ENCODE measurements around the gene ABCC4.

Gene ABCC4

DNA sequence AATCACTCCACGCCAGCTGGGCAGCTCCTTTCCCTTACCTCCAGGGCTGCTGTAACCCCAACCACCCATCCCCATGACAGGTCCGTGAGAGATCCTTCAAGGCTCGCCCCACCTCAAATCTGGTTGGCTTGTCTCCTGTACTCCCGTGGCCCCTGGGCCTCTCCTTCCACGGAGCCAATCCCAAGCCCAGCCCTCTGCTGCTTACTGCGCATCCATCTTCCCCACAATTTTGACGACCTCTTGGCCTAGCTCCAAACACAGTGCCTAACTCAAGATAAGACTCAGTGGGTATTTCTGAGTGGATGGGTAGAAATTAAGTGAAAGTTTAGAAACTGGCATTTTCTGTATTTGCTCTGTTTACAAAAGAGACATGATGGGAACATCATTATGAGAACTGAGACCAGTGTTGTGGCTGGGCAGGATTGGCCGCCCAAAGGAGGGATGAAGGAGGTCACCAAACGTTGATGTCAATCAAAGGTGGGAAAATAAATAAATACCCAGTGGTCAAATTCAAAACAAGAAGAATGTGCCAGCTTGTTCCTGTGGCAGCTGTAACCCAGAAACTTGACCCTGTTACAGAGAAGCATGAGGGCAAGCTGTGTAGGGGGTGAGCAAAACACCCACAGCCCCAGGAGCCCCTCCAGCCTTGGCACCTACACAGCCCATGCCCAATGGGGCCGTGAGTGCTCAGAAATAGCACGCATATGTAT is 162.2 kb downstream of the ABCC4 start:
- Histone ChIP-seq H3K4me3 (ENCODE audit: extremely low read depth, insufficient read depth, low read length, poor library complexity, severe bottlenecking) (no peak overlapping the region), H3K27ac (ENCODE audit: low read depth, low read length, severe bottlenecking) (no peak overlapping the region), H3K36me3 (ENCODE audit: control insufficient read depth, insufficient read depth, low read length) (peaks cover 6% of the 10 kb centered on the region), H3K4me1 (ENCODE audit: control insufficient read depth, insufficient read depth, low read length, poor library complexity, severe bottlenecking) (no peaks in the 10 kb centered on the region), H3K9me3 (ENCODE audit: control insufficient read depth, low read length) (no peaks in the 10 kb centered on the region)
- WGBS, 2 experiments (ENCODE audit: insufficient coverage in 2 of 2), result 96 to 100% methylated on average over 5 to 7 of the region's 11 CpGs

DNA sequence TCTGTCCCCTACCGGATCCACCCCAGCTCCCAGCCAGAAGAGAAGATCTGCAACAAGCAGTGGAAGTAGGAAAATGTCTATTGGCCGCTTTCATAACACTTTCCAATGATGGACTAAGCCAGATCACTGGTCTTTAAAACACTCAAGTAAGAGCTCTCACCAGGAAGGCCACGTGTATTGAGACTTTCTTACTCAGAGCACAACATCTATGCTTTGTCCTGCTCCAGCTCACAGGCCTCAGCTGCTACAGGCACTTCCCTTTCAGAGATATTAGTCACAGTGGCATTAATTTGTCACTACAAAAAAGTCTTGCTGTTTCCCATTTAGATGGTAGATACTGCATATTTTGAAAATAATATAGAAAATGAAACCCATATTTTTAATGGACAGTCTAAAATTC is 164.2 kb downstream of the ABCC4 start:
- peak overlapping the region; percentile 23 for H3K27ac ChIP-seq (ENCODE audit: low read depth, low read length, severe bottlenecking)
- H3K4me1 ChIP-seq (ENCODE audit: control insufficient read depth, insufficient read depth, low read length, poor library complexity, severe bottlenecking), result no peaks in the 10 kb centered on the region
- WGBS, 2 experiments (ENCODE audit: insufficient coverage in 2 of 2), result 75 to 81% methylated on average over 2 to 3 of the region's 3 CpGs
- no peaks in the 10 kb centered on the region for H3K9me3 ChIP-seq (ENCODE audit: control insufficient read depth, low read length)
- H3K36me3 ChIP-seq (ENCODE audit: control insufficient read depth, insufficient read depth, low read length), result peaks cover 6% of the 10 kb centered on the region
- H3K4me3 ChIP-seq (ENCODE audit: extremely low read depth, insufficient read depth, low read length, poor library complexity, severe bottlenecking), result no peak overlapping the region

DNA sequence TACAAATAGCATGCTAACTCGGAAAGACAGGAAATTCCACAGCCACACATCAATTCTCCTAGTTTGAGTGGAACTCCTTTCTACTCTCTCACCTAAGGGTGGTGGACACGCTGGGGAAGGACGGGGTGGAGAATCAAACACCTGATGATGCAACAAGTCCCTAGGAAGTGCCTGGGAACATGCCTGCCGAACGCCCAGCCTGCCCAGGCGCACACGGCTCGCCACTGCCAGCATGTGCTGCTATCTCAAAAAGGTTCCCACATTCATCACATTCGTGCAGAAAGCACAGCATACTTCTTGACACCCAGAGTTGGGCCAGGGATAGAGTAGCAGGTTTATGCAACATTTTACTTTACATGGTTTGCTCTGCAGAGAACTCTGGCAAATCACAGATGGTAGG is 164.6 kb downstream of the ABCC4 start:
- WGBS, 2 experiments (ENCODE audit: insufficient coverage in 2 of 2), result 93 to 94% methylated on average over 7 to 8 of the region's 9 CpGs
- H3K27ac ChIP-seq (ENCODE audit: low read depth, low read length, severe bottlenecking), result peak overlapping the region; percentile 23
- peaks cover 6% of the 10 kb centered on the region for H3K36me3 ChIP-seq (ENCODE audit: control insufficient read depth, insufficient read depth, low read length)
- H3K4me1 ChIP-seq (ENCODE audit: control insufficient read depth, insufficient read depth, low read length, poor library complexity, severe bottlenecking), result no peaks in the 10 kb centered on the region
- H3K4me3 ChIP-seq (ENCODE audit: extremely low read depth, insufficient read depth, low read length, poor library complexity, severe bottlenecking), result no peak overlapping the region
- no peaks in the 10 kb centered on the region for H3K9me3 ChIP-seq (ENCODE audit: control insufficient read depth, low read length)

DNA sequence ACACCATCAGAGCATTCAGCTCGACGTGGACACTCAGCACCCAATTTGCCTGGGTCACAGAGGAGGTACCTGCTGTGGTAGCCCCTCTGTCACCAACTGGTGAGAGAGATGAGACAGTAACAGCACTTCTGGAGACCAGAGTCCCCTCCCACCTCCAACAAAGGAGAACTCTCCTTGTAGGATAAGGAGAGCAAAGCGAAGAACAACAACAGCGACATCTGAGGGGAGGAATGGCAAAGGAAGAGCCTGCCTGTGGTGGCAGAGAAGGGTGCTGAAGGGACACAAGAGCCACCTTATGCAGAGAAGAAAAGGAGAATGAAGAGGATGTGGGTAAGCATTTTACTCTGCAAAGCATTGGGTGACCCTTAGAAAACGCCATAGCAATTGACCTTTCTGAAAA is 167.8 kb downstream of the ABCC4 start:
- Histone ChIP-seq H3K9me3 (ENCODE audit: control insufficient read depth, low read length) (no peaks in the 10 kb centered on the region), H3K4me3 (ENCODE audit: extremely low read depth, insufficient read depth, low read length, poor library complexity, severe bottlenecking) (no peak overlapping the region), H3K27ac (ENCODE audit: low read depth, low read length, severe bottlenecking) (no peak overlapping the region), H3K4me1 (ENCODE audit: control insufficient read depth, insufficient read depth, low read length, poor library complexity, severe bottlenecking) (no peaks in the 10 kb centered on the region), H3K36me3 (ENCODE audit: control insufficient read depth, insufficient read depth, low read length) (peaks cover under 1% of the 10 kb centered on the region)
- WGBS, 2 experiments (ENCODE audit: insufficient coverage in 2 of 2), result 80 to 94% methylated on average over 3 of the region's 5 CpGs

GRCh38 chr13:95129004-95129403 is 172.2 kb downstream of the ABCC4 start:
- H3K27ac ChIP-seq (ENCODE audit: low read depth, low read length, severe bottlenecking), result no peak overlapping the region
- no peaks in the 10 kb centered on the region for H3K36me3 ChIP-seq (ENCODE audit: control insufficient read depth, insufficient read depth, low read length)
- H3K4me3 ChIP-seq (ENCODE audit: extremely low read depth, insufficient read depth, low read length, poor library complexity, severe bottlenecking), result no peak overlapping the region
- no peaks in the 10 kb centered on the region for H3K9me3 ChIP-seq (ENCODE audit: control insufficient read depth, low read length)
- WGBS, 2 experiments (ENCODE audit: insufficient coverage in 2 of 2), result 100% methylated on average over 1 of the region's 3 CpGs
- no peaks in the 10 kb centered on the region for H3K4me1 ChIP-seq (ENCODE audit: control insufficient read depth, insufficient read depth, low read length, poor library complexity, severe bottlenecking)

GRCh38 chr13:95128045-95128643 is 173.1 kb downstream of the ABCC4 start:
- H3K27ac ChIP-seq (ENCODE audit: low read depth, low read length, severe bottlenecking), result no peak overlapping the region
- no peaks in the 10 kb centered on the region for H3K4me1 ChIP-seq (ENCODE audit: control insufficient read depth, insufficient read depth, low read length, poor library complexity, severe bottlenecking)
- no peaks in the 10 kb centered on the region for H3K36me3 ChIP-seq (ENCODE audit: control insufficient read depth, insufficient read depth, low read length)
- no peak overlapping the region for H3K4me3 ChIP-seq (ENCODE audit: extremely low read depth, insufficient read depth, low read length, poor library complexity, severe bottlenecking)
- no peaks in the 10 kb centered on the region for H3K9me3 ChIP-seq (ENCODE audit: control insufficient read depth, low read length)
- 89 to 90% methylated on average over 2 of the region's 3 CpGs for WGBS, 2 experiments (ENCODE audit: insufficient coverage in 2 of 2)

DNA sequence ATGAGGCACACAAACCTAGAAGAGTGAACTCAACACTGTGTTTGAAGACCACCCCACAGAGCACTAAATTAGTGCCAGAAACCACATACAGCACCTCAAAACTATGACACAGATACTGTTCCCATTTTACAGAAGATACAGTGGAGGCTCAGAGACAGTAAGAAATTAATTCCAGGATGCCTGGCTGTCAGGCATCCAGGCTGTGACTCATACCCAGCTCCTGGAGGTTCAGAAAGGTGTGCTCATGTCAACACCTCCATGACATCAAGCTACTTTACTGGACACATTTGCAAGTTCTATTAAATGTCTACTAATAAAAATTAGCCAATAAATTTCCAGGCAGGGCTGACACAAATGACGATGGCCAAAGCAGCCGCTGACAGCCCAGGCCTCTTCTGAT is 176.3 kb downstream of the ABCC4 start:
- H3K27ac ChIP-seq (ENCODE audit: low read depth, low read length, severe bottlenecking), result no peak overlapping the region
- H3K4me3 ChIP-seq (ENCODE audit: extremely low read depth, insufficient read depth, low read length, poor library complexity, severe bottlenecking), result no peak overlapping the region
- H3K36me3 ChIP-seq (ENCODE audit: control insufficient read depth, insufficient read depth, low read length), result no peaks in the 10 kb centered on the region
- H3K4me1 ChIP-seq (ENCODE audit: control insufficient read depth, insufficient read depth, low read length, poor library complexity, severe bottlenecking), result no peaks in the 10 kb centered on the region
- H3K9me3 ChIP-seq (ENCODE audit: control insufficient read depth, low read length), result no peaks in the 10 kb centered on the region
- WGBS, 2 experiments (ENCODE audit: insufficient coverage in 2 of 2), result 95% methylated on average over 2 of the region's 2 CpGs; no CpG with 5 or more reads in 1 of the 2 experiments

GRCh38 chr13:95123726-95124125 is 177.5 kb downstream of the ABCC4 start:
- Histone ChIP-seq H3K9me3 (ENCODE audit: control insufficient read depth, low read length) (no peaks in the 10 kb centered on the region), H3K4me1 (ENCODE audit: control insufficient read depth, insufficient read depth, low read length, poor library complexity, severe bottlenecking) (no peaks in the 10 kb centered on the region), H3K36me3 (ENCODE audit: control insufficient read depth, insufficient read depth, low read length) (no peaks in the 10 kb centered on the region), H3K4me3 (ENCODE audit: extremely low read depth, insufficient read depth, low read length, poor library complexity, severe bottlenecking) (no peak overlapping the region), H3K27ac (ENCODE audit: low read depth, low read length, severe bottlenecking) (no peak overlapping the region)
- WGBS, 2 experiments (ENCODE audit: insufficient coverage in 2 of 2), result 80 to 91% methylated on average over 7 of the region's 7 CpGs

- Histone ChIP-seq H3K27ac (ENCODE audit: low read depth, low read length, severe bottlenecking) (no peak overlapping the region), H3K36me3 (ENCODE audit: control insufficient read depth, insufficient read depth, low read length) (no peaks in the 10 kb centered on the region), H3K9me3 (ENCODE audit: control insufficient read depth, low read length) (no peaks in the 10 kb centered on the region), H3K4me1 (ENCODE audit: control insufficient read depth, insufficient read depth, low read length, poor library complexity, severe bottlenecking) (no peaks in the 10 kb centered on the region), H3K4me3 (ENCODE audit: extremely low read depth, insufficient read depth, low read length, poor library complexity, severe bottlenecking) (no peak overlapping the region)
- 96 to 98% methylated on average over 3 to 4 of the region's 4 CpGs for WGBS, 2 experiments (ENCODE audit: insufficient coverage in 2 of 2)
Observed at GRCh38 chr13:95122063-95122462, 179.2 kb downstream of the ABCC4 start.

DNA sequence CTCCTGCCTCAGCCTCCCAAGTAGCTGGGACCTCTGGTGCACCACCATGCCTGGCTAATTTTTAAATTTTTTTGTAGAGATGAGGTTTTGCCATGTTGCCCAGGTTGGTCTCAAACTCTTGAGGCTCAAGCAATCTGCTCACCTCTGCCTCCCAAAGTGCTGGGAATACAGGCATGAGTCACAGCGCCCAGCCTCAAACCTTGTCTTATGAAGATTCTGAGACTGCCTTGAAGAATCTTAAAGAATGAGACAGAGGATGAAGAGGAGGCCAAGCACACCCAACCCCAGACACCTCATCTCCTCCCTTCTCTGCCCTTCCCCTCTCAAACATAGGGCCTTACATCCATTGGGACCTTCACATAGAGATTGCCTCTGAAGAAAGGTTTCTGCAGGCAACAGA is 179.7 kb downstream of the ABCC4 start:
- Histone ChIP-seq H3K9me3 (ENCODE audit: control insufficient read depth, low read length) (no peaks in the 10 kb centered on the region), H3K27ac (ENCODE audit: low read depth, low read length, severe bottlenecking) (no peak overlapping the region), H3K36me3 (ENCODE audit: control insufficient read depth, insufficient read depth, low read length) (no peaks in the 10 kb centered on the region), H3K4me3 (ENCODE audit: extremely low read depth, insufficient read depth, low read length, poor library complexity, severe bottlenecking) (no peak overlapping the region), H3K4me1 (ENCODE audit: control insufficient read depth, insufficient read depth, low read length, poor library complexity, severe bottlenecking) (no peaks in the 10 kb centered on the region)
- no CpG with 5 or more reads among the region's 1 CpG for WGBS, 2 experiments (ENCODE audit: insufficient coverage in 2 of 2)

DNA sequence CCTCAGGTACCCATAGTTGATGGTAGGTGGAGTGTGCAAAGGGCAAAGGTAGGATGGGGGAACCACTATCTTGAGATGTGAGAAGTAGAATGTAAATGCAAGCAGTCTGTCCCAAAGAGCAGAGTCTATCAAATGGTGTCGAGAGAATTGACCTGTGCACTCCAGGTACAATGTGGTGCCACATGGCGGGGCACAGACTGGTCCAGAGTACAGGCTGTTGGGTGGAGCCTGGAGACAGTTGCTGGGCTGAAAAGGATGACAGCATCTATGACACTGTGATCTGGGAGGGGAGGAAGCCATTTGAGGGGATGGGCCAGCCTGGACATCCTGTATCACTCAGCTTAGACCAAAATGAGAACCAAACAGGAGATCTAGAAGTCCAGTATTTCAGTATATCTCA is 180.6 kb downstream of the ABCC4 start:
- WGBS, 2 experiments (ENCODE audit: insufficient coverage in 2 of 2), result 94 to 96% methylated on average over 2 of the region's 2 CpGs
- H3K4me3 ChIP-seq (ENCODE audit: extremely low read depth, insufficient read depth, low read length, poor library complexity, severe bottlenecking), result no peak overlapping the region
- no peaks in the 10 kb centered on the region for H3K9me3 ChIP-seq (ENCODE audit: control insufficient read depth, low read length)
- no peaks in the 10 kb centered on the region for H3K36me3 ChIP-seq (ENCODE audit: control insufficient read depth, insufficient read depth, low read length)
- H3K4me1 ChIP-seq (ENCODE audit: control insufficient read depth, insufficient read depth, low read length, poor library complexity, severe bottlenecking), result no peaks in the 10 kb centered on the region
- H3K27ac ChIP-seq (ENCODE audit: low read depth, low read length, severe bottlenecking), result no peak overlapping the region

All from mesodermal cell (in vitro differentiated cells).